Retinal pigment epithelial cell (primary cell): ENCODE data around the gene PRKG1.

ENCODE experiments used
- DNase-seq: peaks from one replicate; pipeline ENCODE4 v3.0.0-alpha.2; 2010; ENCODE audit warnings: low read depth
- H3K4me3 ChIP-seq: 2 replicates; pipeline ENCODE4 v1.5.1; 2011; ENCODE audit warnings: mild to moderate bottlenecking, low read length, control low read depth, moderate library complexity
- TF ChIP-seq, protein P1 (sequence below): conservative IDR thresholded peaks from 2 replicates; pipeline ENCODE4 v1.5.1; 2011; ENCODE audit warnings: low read depth, low read length, control low read depth, inconsistent platforms

The PRKG1 gene

DNA sequence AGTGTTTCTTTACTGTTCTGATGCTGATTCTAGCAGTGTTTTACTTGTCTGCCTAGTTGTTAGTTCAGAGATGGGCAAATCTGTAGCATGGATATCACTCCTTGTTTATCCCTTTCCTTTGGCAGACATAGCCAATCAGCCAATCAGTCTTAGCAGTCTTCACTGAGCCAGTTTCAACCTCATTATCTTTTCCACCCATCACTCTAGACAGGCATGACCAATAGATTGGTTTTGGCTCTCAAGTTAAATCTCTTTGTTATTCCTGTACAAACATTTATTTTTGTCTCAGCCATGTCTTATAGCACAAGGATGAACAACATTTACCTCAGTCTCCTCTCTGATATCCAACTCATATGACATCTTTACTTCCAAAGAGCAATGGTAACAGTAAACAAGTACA lies 109.5 kb downstream of the PRKG1 start:
- no peak overlapping the region for H3K4me3 ChIP-seq
- TF ChIP-seq, protein P1, sequence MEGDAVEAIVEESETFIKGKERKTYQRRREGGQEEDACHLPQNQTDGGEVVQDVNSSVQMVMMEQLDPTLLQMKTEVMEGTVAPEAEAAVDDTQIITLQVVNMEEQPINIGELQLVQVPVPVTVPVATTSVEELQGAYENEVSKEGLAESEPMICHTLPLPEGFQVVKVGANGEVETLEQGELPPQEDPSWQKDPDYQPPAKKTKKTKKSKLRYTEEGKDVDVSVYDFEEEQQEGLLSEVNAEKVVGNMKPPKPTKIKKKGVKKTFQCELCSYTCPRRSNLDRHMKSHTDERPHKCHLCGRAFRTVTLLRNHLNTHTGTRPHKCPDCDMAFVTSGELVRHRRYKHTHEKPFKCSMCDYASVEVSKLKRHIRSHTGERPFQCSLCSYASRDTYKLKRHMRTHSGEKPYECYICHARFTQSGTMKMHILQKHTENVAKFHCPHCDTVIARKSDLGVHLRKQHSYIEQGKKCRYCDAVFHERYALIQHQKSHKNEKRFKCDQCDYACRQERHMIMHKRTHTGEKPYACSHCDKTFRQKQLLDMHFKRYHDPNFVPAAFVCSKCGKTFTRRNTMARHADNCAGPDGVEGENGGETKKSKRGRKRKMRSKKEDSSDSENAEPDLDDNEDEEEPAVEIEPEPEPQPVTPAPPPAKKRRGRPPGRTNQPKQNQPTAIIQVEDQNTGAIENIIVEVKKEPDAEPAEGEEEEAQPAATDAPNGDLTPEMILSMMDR: no peak
- no peak for DNase-seq

DNA sequence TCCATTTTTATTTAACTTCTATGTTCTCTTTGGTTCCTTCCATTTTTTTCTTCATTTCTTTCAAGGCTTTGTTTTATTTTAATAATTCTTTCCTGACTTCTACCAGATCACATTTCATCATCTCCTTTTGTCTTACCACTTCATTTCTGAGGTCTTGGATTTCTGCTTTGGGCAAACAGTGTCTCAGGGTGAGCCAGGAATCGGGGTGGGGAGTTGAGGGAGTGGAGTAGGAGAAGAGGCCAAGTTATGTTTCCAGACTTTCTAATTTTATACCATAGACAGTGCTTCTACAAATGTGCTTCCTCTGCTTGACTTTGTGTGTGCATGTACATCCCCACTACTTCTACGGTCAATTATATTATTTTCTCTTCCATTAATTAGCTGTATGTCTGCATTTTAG lies 112.1 kb downstream of the PRKG1 start:
- TF ChIP-seq, protein P1: no peak
- H3K4me3 ChIP-seq: no peak overlapping the region
- DNase-seq: no peak

DNA sequence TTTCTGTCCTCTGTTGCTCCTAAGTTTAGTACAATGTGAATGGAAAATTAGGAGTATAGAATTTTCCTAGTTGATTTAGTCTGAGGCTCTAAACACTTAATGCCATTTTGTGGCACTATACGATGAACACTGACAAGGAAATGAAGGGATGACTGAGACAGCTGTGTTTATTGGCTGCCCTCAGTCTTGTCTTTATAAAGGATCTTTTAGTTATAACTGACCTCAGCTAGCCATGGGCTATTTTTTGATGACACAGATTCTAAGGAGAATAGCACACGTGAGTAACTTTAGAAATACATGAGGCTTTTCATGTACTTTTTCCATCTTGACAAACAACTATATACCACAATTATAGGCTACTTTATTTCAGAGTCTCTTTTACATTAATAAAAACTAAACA lies 113.7 kb downstream of the PRKG1 start:
- DNase-seq: no peak
- TF ChIP-seq, protein P1: no peak
- no peak overlapping the region for H3K4me3 ChIP-seq

DNA sequence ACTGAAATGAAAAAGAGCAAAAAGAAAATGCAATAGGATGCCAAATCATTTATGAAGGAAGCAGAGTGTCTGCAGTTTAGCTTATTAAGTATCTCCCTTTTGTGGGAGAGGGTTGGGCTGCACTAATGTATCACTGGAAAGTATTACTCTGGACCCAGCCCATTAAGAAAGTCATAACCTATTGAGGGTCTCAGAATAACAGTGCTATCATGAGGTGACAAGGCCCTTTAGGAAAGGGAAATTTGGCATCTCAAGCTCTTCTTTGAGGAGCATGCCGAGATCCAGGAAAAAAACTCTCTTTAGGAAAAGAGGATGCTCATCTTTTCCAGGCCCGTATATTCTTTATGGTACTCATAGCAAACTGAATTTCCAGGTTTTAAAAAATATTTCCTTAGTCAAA lies 114.6 kb downstream of the PRKG1 start:
- no peak for DNase-seq
- H3K4me3 ChIP-seq: no peak overlapping the region
- TF ChIP-seq, protein P1: no peak

DNA sequence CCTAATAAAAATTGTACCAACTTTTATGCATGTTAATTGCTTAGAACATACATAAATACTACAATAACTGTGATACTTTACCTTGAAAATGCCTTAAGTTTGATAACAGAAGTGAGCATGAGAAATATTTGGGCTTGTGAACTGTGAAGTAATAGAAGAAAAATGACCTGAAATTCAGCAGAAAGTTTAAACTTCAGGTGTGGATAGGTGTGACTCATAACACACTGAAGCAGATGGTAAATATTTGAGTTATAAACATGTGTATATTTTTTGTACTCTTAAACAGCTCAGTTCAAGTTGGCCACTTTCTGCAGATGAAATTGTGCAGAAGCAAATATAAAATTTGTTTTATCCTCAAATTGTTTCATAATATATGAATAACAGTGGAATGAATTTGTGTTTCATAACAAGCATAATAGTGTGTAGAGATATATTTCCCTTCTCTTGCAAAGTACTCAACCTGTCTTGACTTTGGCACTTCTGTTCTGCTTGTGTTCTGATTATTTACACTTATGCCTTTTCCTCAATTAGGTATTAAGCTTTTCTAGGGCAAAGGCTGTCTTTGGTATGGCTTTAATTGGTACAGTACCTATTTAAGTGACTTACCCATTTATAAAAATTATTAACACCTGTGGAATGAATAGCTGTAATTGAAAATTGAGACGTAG lies 122.4 kb downstream of the PRKG1 start:
- TF ChIP-seq, protein P1: no peak
- H3K4me3 ChIP-seq: no peak overlapping the region
- no peak for DNase-seq

DNA sequence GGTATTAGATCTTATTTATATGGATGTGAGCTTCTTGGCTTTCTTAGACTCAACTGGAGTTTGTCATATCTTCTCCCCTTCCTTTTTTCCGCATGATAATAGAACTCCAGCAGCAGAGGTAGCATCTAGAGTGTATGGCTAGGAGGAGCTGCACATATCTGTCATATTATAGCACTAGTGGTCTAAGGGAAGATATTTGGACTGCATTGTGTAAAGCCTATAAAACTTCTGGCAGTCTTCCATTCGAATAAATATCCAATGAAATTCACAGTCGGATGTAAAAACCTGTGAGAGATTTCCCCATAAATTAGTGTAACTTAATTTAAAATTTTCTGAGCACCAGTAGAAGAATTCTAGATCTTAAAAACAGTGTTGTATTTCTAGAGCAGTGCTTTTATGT lies 123.9 kb downstream of the PRKG1 start:
- no peak for DNase-seq
- TF ChIP-seq, protein P1: no peak

DNA sequence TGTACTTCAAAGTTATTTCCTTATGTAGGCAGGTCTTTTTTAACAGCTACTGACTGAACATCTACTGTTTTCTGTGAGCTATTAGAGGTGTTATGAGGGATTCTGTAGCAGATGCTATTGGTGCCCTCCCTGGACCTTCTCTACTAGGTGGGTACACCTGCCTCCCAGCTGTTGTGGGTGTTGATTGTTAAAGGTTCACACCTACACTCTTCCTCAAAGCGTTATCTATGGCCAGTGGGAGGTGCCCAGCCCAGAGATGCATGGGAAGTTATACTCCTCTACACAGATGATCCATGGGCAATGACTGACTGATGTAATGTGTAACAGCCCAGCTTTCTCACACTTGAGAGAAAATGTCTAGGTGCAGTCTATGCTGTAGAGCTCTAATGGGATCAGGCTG lies 127.7 kb downstream of the PRKG1 start:
- TF ChIP-seq, protein P1: no peak
- H3K4me3 ChIP-seq: no peak overlapping the region
- DNase-seq: no peak

More for the DNA sequence above, 123.9 kb downstream of the PRKG1 start:
- H3K4me3 ChIP-seq: no peak overlapping the region
